ENCODE data around the gene KCTD16. TPM values are rescaled to one million over a fixed set of nuclear protein-coding genes. Genes with fewer than 3 reads are reported as not detected.

The KCTD16 gene
- total RNA-seq, 1 donor = 3.0 TPM

DNA sequence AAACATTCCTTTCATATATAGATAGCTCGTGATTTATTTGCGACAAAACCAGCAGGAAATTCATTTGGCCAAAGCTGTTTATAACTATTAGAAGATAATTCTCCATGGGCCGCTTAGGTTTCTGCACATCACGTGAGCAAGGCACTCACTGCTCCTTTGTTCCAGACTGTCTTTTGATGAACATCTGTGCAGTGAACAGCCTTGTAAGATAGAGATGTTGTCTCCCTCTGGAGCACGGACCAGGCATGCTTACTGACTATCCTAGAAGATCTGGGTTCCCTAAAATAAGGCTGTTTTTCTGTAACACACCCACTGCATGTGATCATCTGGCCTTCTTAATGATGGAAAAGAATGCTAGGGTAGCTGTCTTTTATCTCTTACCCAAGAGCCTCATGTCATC lies 31.1 kb upstream of the KCTD16 start:
- DNase-seq (ENCODE audit: low read depth) = peak; percentile 80
- H3K4me3 ChIP-seq (ENCODE audit: low read depth, low read length) = no peak overlapping the region
- TF ChIP-seq CTCF (IDR thresholded peaks at IDR 0.05; ENCODE audit: insufficient read depth, low read depth, low read length) = peak; percentile 37

DNA sequence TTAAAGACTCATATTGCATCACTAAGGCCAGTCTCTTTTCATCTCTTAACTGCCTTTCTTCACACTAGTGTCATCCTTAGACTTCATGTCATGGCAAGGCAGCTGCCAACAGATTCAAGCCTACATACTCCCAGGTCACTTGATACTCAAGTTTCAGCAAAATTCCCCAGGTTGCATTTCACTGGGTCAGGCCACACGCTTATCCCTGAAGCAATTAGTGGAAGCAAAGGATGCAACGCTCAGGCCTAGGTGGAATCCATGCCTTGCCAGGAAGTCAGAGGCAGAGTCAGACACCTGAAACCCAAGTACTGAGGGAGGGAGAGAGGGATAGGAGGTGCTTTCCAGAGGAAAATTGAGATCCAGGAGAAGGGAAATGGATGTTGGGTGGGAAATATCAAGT lies 29.1 kb upstream of the KCTD16 start:
- TF ChIP-seq CTCF (IDR thresholded peaks at IDR 0.05; ENCODE audit: insufficient read depth, low read depth, low read length) = no peak
- DNase-seq (ENCODE audit: low read depth) = no peak

DNA sequence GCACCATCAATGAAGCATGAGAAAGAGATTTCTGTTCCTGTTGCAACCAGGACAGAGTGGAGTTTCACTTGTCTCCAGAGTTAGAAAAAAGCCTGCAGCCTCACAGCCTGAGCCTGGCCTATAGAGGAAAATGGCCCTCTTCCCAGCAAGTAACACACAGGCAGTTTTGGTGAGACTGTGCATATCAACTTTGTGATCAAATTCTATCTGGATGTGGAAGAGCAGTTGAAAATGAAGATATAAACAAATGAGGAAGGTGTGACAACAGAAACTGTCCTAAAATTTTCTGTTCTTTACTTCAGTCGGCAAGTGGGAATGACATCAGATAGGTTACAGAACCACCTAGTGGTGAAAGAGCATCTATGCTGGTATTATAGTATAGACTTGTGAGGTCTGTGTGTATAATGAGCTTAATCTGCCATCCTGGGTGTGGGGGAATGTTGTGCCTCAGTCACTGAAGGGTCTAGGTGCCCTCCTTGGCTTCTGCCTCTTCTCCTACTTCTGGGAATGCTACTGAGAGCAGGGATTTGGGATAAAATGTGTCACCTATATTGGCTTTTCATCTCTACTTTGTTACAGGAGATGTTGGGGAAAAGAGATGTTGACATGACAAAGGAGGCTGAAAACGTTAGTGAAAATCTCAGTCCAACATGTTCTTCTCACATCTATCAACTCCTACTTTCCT lies 28.4 kb upstream of the KCTD16 start:
- DNase-seq (ENCODE audit: low read depth) = peak; percentile 61
- peak; percentile 78 for TF ChIP-seq CTCF (IDR thresholded peaks at IDR 0.05; ENCODE audit: insufficient read depth, low read depth, low read length)
- H3K4me3 ChIP-seq (ENCODE audit: low read depth, low read length) = no peak overlapping the region

More for the DNA sequence above, 29.1 kb upstream of the KCTD16 start:
- no peak overlapping the region for H3K4me3 ChIP-seq (ENCODE audit: low read depth, low read length)

DNA sequence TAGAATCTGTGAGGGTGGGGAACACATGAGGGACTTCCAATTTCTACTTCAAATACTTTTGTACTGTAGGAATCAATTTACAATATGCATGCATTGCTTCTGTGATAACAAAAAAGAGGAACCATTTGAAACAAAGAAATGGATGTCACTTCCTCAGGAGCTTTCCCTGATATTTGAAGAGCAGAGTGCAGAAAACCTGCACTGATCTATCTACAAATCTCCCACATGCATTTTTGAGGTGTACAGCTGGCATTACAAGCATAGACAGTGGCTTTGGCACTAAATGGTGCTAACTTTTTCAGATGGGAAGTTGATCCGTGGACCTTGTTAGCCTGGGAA lies 27.9 kb upstream of the KCTD16 start:
- TF ChIP-seq CTCF (IDR thresholded peaks at IDR 0.05; ENCODE audit: insufficient read depth, low read depth, low read length) = no peak
- no peak for DNase-seq (ENCODE audit: low read depth)

DNA sequence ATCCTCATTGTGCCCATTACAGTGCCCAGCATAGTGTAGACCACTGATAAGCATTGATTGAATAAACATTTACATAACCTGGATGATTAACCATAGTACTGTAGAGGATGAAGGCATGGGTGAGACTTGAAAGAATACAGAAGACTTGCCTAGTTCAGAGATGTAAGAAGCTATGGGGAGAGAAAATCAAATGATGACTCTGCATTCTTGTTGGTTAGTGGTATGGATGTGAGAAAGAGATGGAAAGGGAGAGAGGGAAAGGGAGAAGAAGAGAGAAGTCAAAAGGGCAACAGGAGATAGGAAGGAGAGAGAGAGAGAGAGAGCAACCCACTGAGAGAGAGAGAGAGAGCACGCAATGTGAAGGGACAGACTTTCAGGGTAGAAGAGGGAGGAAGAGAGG lies 27.0 kb upstream of the KCTD16 start:
- no peak for TF ChIP-seq CTCF (IDR thresholded peaks at IDR 0.05; ENCODE audit: insufficient read depth, low read depth, low read length)

More for the DNA sequence above, 27.9 kb upstream of the KCTD16 start:
- H3K4me3 ChIP-seq (ENCODE audit: low read depth, low read length) = no peak overlapping the region

DNA sequence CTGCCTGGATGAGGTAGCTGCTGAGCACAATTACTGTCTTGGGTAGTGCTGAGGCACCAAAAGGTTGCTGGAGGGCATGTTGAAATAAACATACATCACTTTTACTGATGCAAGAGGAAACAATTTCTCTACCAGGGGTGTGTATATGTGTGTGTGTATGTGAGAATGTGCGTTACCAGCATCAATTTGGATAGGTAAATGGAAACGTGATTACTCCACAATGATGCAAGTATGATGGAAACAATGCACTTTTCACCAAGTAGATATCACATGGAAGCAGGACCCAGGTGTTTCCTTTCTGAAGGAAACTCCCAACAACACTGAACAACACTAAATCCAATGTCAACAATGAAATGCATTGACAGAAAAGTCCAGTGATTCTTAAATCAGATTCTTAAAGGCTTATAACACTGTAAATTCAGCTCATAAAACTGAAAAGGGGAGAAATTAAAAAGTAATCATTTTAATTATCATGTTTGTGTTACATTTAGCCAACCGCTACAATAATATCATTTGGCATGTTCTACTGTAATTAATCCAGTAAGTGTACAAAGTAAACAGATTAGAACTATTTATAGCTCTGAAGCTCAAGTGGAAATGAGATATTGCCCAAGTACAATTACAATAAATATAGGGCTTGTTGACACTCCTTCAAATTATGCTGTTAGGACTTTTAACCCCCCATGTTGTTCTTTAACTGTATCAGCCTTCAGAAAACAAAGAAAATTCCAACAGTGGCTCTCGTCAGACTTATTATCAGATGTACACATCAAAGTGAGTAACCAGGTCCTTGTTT lies 25.5 kb upstream of the KCTD16 start:
- H3K4me3 ChIP-seq (ENCODE audit: low read depth, low read length) = no peak overlapping the region
- TF ChIP-seq CTCF (IDR thresholded peaks at IDR 0.05; ENCODE audit: insufficient read depth, low read depth, low read length) = no peak
- DNase-seq (ENCODE audit: low read depth) = no peak

More for the DNA sequence above, 27.0 kb upstream of the KCTD16 start:
- no peak overlapping the region for H3K4me3 ChIP-seq (ENCODE audit: low read depth, low read length)
- DNase-seq (ENCODE audit: low read depth) = no peak
